GM12878 (cell line): ENCODE data around the gene PLEKHA5. TPM values are rescaled to one million over a fixed set of nuclear protein-coding genes. Genes with fewer than 3 reads are reported as not detected.

Experiments
- ATAC-seq: fragments of 200-7000 bp; cut with Tn5 transposase; 3 replicates; pipeline ENCODE4 v1.9.1; 2020; ENCODE audit warnings: mild to moderate bottlenecking, moderate library complexity
- BruUV-seq: library from RNA; stranded (reverse); fragments of 400-500 nt; replicated peaks from 2 replicates; lab custom pipeline; 2021; lab: Mats Ljungman, UMichigan
- CTCF ChIA-PET: fragments of 300-600 bp; sonication (Branson Sonifier 250); formaldehyde crosslinking; extraction: SDS; loops from one replicate; lab custom pipeline; 2021; ENCODE audit warnings: inconsistent platforms; lab: Yijun Ruan, JAX
- POLR2A ChIA-PET: fragments of 350-600 bp; formaldehyde crosslinking; extraction: SDS; loops from one replicate; lab custom pipeline; 2021; ENCODE audit warnings: inconsistent platforms; lab: Charles Lee
- RAD21 ChIA-PET: fragments of 300-600 bp; sonication (Branson Sonifier 250); formaldehyde crosslinking; loops from one replicate; lab custom pipeline; 2023; ENCODE audit warnings: antibody characterized with exemption; ENCODE audit not compliant: unreplicated experiment; lab: Charles Lee
- SMC1A ChIA-PET: fragments of 300-600 bp; sonication (Branson Sonifier 250); formaldehyde crosslinking; loops from one replicate; lab custom pipeline; 2023; ENCODE audit not compliant: unreplicated experiment, uncharacterized antibody; lab: Charles Lee
- DNase-seq: peaks from one replicate; pipeline ENCODE4 v3.0.0-alpha.2; 2011; ENCODE audit warnings: low read depth, low spot score
- FAIRE-seq: peaks from 3 replicates; lab custom pipeline; 2011; peaks lifted over from hg19 to GRCh38; lab: Jason Lieb, UNC
- H2AFZ ChIP-seq: 2 replicates; pipeline ENCODE4 v1.6.0; 2011; ENCODE audit warnings: low read depth, low read length, control low read depth; ENCODE audit not compliant: control insufficient read depth
- H3K27ac ChIP-seq: 2 replicates; pipeline ENCODE4 v1.5.1; 2011; ENCODE audit warnings: control low read depth; ENCODE audit not compliant: control insufficient read depth, insufficient read depth
- H3K27me3 ChIP-seq, 2 experiments: replicated peaks in 1 of 2; 2 replicates each; pipeline versions ENCODE4 v1.6.0 to v1.6.1; 2011; ENCODE audit warnings: low read length in 1 of 2; ENCODE audit not compliant: control insufficient read depth in 2 of 2, insufficient read depth in 2 of 2
- H3K36me3 ChIP-seq, 2 experiments: 2 replicates each; pipeline ENCODE4 v1.5.1; 2011; ENCODE audit warnings: low read length in 1 of 2; ENCODE audit not compliant: control insufficient read depth in 2 of 2, insufficient read depth in 2 of 2
- H3K4me1 ChIP-seq: 2 replicates; pipeline ENCODE4 v1.6.1; 2011; ENCODE audit warnings: mild to moderate bottlenecking, low read length, moderate library complexity, mixed read lengths; ENCODE audit not compliant: control insufficient read depth, insufficient read depth
- H3K4me2 ChIP-seq: 2 replicates; pipeline ENCODE4 v1.6.0; 2011; ENCODE audit warnings: control low read depth; ENCODE audit not compliant: control insufficient read depth, insufficient read depth
- H3K4me3 ChIP-seq: fragments of 200-600 bp; sonication (generic); 2 replicates; pipeline ENCODE4 v1.5.1; 2016
- H3K79me2 ChIP-seq: 2 replicates; pipeline ENCODE4 v1.6.0; 2011; ENCODE audit warnings: low read length; ENCODE audit not compliant: control insufficient read depth, insufficient read depth
- H3K9ac ChIP-seq: 2 replicates; pipeline ENCODE4 v1.8.0; 2011; ENCODE audit warnings: low read length, control low read depth, mixed read lengths; ENCODE audit not compliant: control insufficient read depth, insufficient read depth
- H3K9me3 ChIP-seq: replicated peaks from 3 replicates; pipeline ENCODE4 v1.5.1; 2011; ENCODE audit warnings: mild to moderate bottlenecking, low read length; ENCODE audit not compliant: control insufficient read depth, insufficient read depth
- H4K20me1 ChIP-seq: 2 replicates; pipeline ENCODE4 v1.6.0; 2011; ENCODE audit not compliant: control insufficient read depth, insufficient read depth
- NRF1 ChIP-seq: conservative IDR thresholded peaks from 2 replicates; pipeline ENCODE4 v1.6.1; 2011; ENCODE audit warnings: mild to moderate bottlenecking, low read depth, low read length, improper control_type of control experiment
- WGBS: methylation state at CpG from one replicate; pipeline ENCODE4 v1.1.6; 2016; ENCODE audit warnings: low lambda C conversion rate; ENCODE audit not compliant: insufficient replicate concordance, insufficient coverage; ENCODE audit errors: missing lambda C conversion rate; 5-methylcytosine and 5-hydroxymethylcytosine counted together
- in situ Hi-C: fragments of 300-500 bp; cut with MboI; formaldehyde crosslinking; loops from 9 replicates; pipeline ENCODE4 v1.14.3; 2018; ENCODE audit warnings: mixed read lengths
- intact Hi-C: fragments of 100-400 bp; cut with micrococcal nuclease; formaldehyde crosslinking; loops from one replicate; pipeline ENCODE4 v1.14.2; 2022; ENCODE audit not compliant: unreplicated experiment
- polyA plus RNA-seq, 11 experiments: library from polyadenylated mRNA; depleted of rRNA in 4 of 11; unstranded in 6 of 11; stranded (reverse) in 5 of 11; fragments of >200 nt; fragmentation: Nextera tagmentation in 4 of 11; fragmentation: Illumina TruSeq in 1 of 11; extraction: Ambion mirVana in 4 of 11; extraction: Trizol in 1 of 11; gene quantifications; 1 replicate in 1 of 11; 2 replicates in 10 of 11; pipeline versions ENCODE4 v1.2.1 to v1.2.3, GENCODE V29; 2011 to 2016; ENCODE audit warnings: inconsistent platforms in 2 of 11, missing spikeins in 2 of 11, low read depth in 1 of 11
- total RNA-seq, 4 experiments: library from RNA; depleted of rRNA in 3 of 4; stranded (reverse); fragments of >200 nt in 3 of 4; fragmentation: Illumina TruSeq in 1 of 4; extraction: Trizol in 1 of 4; gene quantifications; 2 replicates each; pipeline versions ENCODE4 v1.2.1 to v1.2.3, GENCODE V29; 2013 to 2021
- TF ChIP-seq, protein P1 (sequence below): IDR thresholded peaks from 2 replicates; pipeline ENCODE4 v1.6.1; 2012; ENCODE audit warnings: improper control_type of control experiment, low read depth, low read length; ENCODE audit not compliant: insufficient replicate concordance

Gene PLEKHA5
- total and polyA plus RNA-seq, 10 of the 15 experiments (the other 5 are each of a cell fraction or from before 2014, with no cell fraction given): 0.09 to 0.33 (median 0.18) TPM; not detected in 3

DNA sequence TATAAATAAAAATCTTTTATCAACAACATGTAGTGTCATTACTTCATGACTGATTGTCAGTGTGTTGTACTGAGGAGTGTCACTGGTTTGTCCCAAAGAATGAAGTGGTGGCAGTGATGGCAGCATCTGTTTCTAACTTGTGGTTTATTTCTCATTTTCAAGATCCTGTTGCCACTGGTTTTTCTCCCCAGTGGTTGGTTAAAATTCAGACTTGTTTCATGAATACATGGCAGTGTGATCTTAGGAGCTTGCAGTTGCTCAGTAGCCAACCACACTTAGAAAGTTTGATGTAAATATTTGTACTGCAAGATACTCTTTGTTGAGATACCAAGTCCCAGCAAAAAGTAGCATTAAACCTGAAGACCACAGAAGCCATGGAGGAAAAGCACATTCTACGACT is 69.8 kb downstream of the PLEKHA5 start:
- Histone ChIP-seq H3K36me3 (no peaks in the 10 kb centered on the region), H3K4me2 (no peak overlapping the region), H2AFZ (no peak overlapping the region), H3K4me3 (no peak overlapping the region), H3K9me3 (no peaks in the 10 kb centered on the region), H3K79me2 (no peaks in the 10 kb centered on the region), H3K27me3 (no peaks in the 10 kb centered on the region), H3K9ac (no peak overlapping the region), H4K20me1 (no peaks in the 10 kb centered on the region), H3K27ac (no peak overlapping the region), H3K4me1 (no peaks in the 10 kb centered on the region)
- WGBS: 0% methylated on average over 1 of the region's 1 CpG
- in situ Hi-C loops (no loop called here), intact Hi-C loops (no loop called here)
- ChIA-PET SMC1A (interaction anchor here (1.0 to 1.3 kb wide), 4 partner anchors 10 to 13 kb away, joined by 3 to 4 read pairs (median 4); no protein-coding TSS in a partner anchor), RAD21 (interaction anchor here (1.4 kb wide), 1 partner anchor 13 kb away, joined by 4 read pairs; no protein-coding TSS in a partner anchor), CTCF (interaction anchor here (1.5 kb wide), 1 partner anchor 13 kb away, joined by 5 read pairs; no protein-coding TSS in a partner anchor), POLR2A (no interaction called here)
- BruUV-seq: no TSS peak
- FAIRE-seq: no peak
- no peak for ATAC-seq
- TF ChIP-seq, protein P1, sequence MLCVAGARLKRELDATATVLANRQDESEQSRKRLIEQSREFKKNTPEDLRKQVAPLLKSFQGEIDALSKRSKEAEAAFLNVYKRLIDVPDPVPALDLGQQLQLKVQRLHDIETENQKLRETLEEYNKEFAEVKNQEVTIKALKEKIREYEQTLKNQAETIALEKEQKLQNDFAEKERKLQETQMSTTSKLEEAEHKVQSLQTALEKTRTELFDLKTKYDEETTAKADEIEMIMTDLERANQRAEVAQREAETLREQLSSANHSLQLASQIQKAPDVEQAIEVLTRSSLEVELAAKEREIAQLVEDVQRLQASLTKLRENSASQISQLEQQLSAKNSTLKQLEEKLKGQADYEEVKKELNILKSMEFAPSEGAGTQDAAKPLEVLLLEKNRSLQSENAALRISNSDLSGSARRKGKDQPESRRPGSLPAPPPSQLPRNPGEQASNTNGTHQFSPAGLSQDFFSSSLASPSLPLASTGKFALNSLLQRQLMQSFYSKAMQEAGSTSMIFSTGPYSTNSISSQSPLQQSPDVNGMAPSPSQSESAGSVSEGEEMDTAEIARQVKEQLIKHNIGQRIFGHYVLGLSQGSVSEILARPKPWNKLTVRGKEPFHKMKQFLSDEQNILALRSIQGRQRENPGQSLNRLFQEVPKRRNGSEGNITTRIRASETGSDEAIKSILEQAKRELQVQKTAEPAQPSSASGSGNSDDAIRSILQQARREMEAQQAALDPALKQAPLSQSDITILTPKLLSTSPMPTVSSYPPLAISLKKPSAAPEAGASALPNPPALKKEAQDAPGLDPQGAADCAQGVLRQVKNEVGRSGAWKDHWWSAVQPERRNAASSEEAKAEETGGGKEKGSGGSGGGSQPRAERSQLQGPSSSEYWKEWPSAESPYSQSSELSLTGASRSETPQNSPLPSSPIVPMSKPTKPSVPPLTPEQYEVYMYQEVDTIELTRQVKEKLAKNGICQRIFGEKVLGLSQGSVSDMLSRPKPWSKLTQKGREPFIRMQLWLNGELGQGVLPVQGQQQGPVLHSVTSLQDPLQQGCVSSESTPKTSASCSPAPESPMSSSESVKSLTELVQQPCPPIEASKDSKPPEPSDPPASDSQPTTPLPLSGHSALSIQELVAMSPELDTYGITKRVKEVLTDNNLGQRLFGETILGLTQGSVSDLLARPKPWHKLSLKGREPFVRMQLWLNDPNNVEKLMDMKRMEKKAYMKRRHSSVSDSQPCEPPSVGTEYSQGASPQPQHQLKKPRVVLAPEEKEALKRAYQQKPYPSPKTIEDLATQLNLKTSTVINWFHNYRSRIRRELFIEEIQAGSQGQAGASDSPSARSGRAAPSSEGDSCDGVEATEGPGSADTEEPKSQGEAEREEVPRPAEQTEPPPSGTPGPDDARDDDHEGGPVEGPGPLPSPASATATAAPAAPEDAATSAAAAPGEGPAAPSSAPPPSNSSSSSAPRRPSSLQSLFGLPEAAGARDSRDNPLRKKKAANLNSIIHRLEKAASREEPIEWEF: no peak
- no peak for TF ChIP-seq NRF1
- no peak for DNase-seq
